GM12874 (cell line): ENCODE data around the gene LRRC15.

ENCODE experiments used
- TF ChIP-seq, protein P1 (sequence below): IDR thresholded peaks from 2 replicates; pipeline ENCODE4 v1.5.1; 2011; ENCODE audit warnings: low read depth, mild to moderate bottlenecking, control low read depth, low read length, moderate library complexity; ENCODE audit not compliant: insufficient read depth

LRRC15 gene

GRCh38 chr3:194342861-194343560, 26.5 kb downstream of the LRRC15 start:
- TF ChIP-seq, protein P1, sequence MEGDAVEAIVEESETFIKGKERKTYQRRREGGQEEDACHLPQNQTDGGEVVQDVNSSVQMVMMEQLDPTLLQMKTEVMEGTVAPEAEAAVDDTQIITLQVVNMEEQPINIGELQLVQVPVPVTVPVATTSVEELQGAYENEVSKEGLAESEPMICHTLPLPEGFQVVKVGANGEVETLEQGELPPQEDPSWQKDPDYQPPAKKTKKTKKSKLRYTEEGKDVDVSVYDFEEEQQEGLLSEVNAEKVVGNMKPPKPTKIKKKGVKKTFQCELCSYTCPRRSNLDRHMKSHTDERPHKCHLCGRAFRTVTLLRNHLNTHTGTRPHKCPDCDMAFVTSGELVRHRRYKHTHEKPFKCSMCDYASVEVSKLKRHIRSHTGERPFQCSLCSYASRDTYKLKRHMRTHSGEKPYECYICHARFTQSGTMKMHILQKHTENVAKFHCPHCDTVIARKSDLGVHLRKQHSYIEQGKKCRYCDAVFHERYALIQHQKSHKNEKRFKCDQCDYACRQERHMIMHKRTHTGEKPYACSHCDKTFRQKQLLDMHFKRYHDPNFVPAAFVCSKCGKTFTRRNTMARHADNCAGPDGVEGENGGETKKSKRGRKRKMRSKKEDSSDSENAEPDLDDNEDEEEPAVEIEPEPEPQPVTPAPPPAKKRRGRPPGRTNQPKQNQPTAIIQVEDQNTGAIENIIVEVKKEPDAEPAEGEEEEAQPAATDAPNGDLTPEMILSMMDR, result no peak

GRCh38 chr3:194340757-194341400, 28.7 kb downstream of the LRRC15 start:
- TF ChIP-seq, protein P1, result no peak

DNA sequence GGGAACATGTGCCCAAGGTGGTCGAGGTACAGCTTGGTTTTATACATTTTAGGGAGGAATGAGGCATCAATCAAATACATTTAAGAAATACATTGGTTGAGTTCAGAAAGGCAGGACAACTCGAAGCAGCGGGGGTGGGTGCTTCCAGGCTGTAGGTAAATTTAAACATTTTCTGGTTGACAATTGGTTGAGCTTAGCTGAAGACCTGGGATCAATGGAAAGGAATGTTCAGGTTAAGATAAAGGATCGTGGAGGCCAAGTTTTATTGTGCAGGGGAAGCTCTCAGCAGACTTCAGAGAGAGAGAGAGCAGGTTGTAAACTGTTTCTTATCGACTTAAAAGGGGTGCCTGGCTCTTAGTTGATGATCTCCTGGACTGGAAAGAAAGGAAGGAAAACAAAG, 29.7 kb downstream of the LRRC15 start:
- TF ChIP-seq, protein P1, result no peak

DNA sequence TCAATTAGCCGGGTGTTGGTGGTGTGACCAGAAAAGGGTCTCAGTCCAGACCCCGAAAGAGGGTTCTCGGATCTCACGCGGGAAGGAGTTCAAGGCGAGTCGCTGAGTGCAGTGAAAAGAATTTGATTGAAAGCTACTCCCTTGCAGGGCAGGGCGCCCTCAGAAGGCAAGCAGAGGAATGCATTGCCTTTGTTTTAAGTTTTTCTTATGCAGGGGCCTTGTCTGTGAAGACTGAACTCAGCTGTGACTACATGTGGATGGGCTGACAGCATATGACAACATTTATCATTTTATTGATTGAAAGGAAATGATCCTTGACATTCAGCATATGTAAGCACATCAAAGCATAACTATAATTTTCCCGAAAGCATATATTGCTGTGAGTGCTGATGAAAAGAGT, 30.2 kb downstream of the LRRC15 start:
- TF ChIP-seq, protein P1, result no peak

GRCh38 chr3:194337965-194338753, 31.4 kb downstream of the LRRC15 start:
- TF ChIP-seq, protein P1, result no peak

- TF ChIP-seq, protein P1, result no peak
These were observed 32.8 kb downstream of the LRRC15 start for GRCh38 chr3:194336601-194337355.

- TF ChIP-seq, protein P1, result no peak
These were observed 35.6 kb downstream of the LRRC15 start for GRCh38 chr3:194333981-194334320.
